B cell (primary cell): ENCODE measurements around the gene MLLT3. TPM values are rescaled to one million over a fixed set of nuclear protein-coding genes. Genes with fewer than 3 reads are reported as not detected.

ENCODE experiments used
- ATAC-seq: fragments of 200-7000 bp; cut with Tn5 transposase; one replicate; pipeline ENCODE4 v1.10.0; 2021; ENCODE audit warnings: low read depth, mild to moderate bottlenecking, moderate number of reproducible peaks, moderate library complexity
- CTCF ChIA-PET: fragments of 350-600 bp; sonication (Branson Sonifier 250); formaldehyde crosslinking; loops from one replicate; lab custom pipeline; 2021; ENCODE audit warnings: antibody characterized with exemption, inconsistent platforms; lab: Charles Lee
- POLR2A ChIA-PET: fragments of 350-600 bp; sonication (Branson Sonifier 250); formaldehyde crosslinking; loops from one replicate; lab custom pipeline; 2021; ENCODE audit warnings: antibody characterized with exemption; lab: Charles Lee
- DNase-seq: peaks from one replicate; pipeline ENCODE4 v3.0.0; 2013
- H2AFZ ChIP-seq: 2 replicates; pipeline ENCODE4 v1.6.1; 2012; ENCODE audit warnings: mild to moderate bottlenecking, low read depth, low read length; ENCODE audit not compliant: insufficient read depth, poor library complexity, severe bottlenecking
- H3K27ac ChIP-seq, 2 donors: 1 replicate in 1 of 2; 2 replicates in 1 of 2; pipeline ENCODE4 v1.5.1; 2012 to 2013; ENCODE audit warnings: low read length in 2 of 2, mild to moderate bottlenecking in 2 of 2, moderate library complexity in 1 of 2
- H3K27me3 ChIP-seq, 4 experiments: fragments of 200-600 bp in 1 of 4; sonication (generic) in 1 of 4; replicated peaks in 1 of 4; 1 replicate in 2 of 4; 2 replicates in 2 of 4; pipeline versions ENCODE4 v1.6.1 to v1.7.0; 2013 to 2016; ENCODE audit warnings: low read length in 3 of 4, mild to moderate bottlenecking in 2 of 4, mixed read lengths in 1 of 4, moderate library complexity in 1 of 4; ENCODE audit not compliant: insufficient read depth in 4 of 4, control insufficient read depth in 3 of 4; ENCODE audit errors: control extremely low read depth in 1 of 4
- H3K36me3 ChIP-seq, 2 experiments: replicated peaks in 1 of 2; 1 replicate in 1 of 2; 2 replicates in 1 of 2; pipeline versions ENCODE4 v1.6.1 to v1.7.1; 2013; ENCODE audit warnings: low read length in 1 of 2; ENCODE audit not compliant: insufficient read depth in 2 of 2, control insufficient read depth in 1 of 2; ENCODE audit errors: control extremely low read depth in 1 of 2, extremely low read depth in 1 of 2
- H3K4me1 ChIP-seq, 2 donors: fragments of 200-600 bp in 1 of 2; sonication (generic) in 1 of 2; 1 replicate in 1 of 2; 2 replicates in 1 of 2; pipeline versions ENCODE4 v1.5.1 to v1.6.1; 2013 to 2017; ENCODE audit warnings: low read length in 2 of 2; ENCODE audit not compliant: control insufficient read depth in 2 of 2, insufficient read depth in 2 of 2
- H3K4me2 ChIP-seq: replicated peaks from 2 replicates; pipeline ENCODE3; 2012; ENCODE audit warnings: mild to moderate bottlenecking, low read depth, low read length; ENCODE audit not compliant: poor library complexity, severe bottlenecking
- H3K4me3 ChIP-seq, 5 experiments: fragments of 200-600 bp in 1 of 5; sonication (generic) in 1 of 5; 1 replicate in 3 of 5; 2 replicates in 2 of 5; pipeline versions ENCODE4 v1.5.1 to v1.7.0; 2011 to 2016; ENCODE audit warnings: low read length in 4 of 5, mild to moderate bottlenecking in 4 of 5, low read depth in 2 of 5, control low read depth in 1 of 5, moderate library complexity in 1 of 5; ENCODE audit not compliant: insufficient read depth in 1 of 5; ENCODE audit errors: control extremely low read depth in 1 of 5, extremely low read depth in 1 of 5
- H3K79me2 ChIP-seq: fragments of 200-600 bp; sonication (generic); one replicate; pipeline ENCODE4 v1.6.0; 2016; ENCODE audit warnings: low read length; ENCODE audit not compliant: control insufficient read depth, insufficient read depth
- H3K9ac ChIP-seq: fragments of 200-600 bp; sonication (generic); 2 replicates; pipeline ENCODE4 v1.6.1; 2017; ENCODE audit warnings: mild to moderate bottlenecking, low read length, moderate library complexity
- H3K9me3 ChIP-seq, 3 donors: one replicate each; pipeline versions ENCODE4 v1.6.1 to v1.7.1; 2013; ENCODE audit warnings: low read length in 2 of 3; ENCODE audit not compliant: control insufficient read depth in 2 of 3, insufficient read depth in 1 of 3; ENCODE audit errors: control extremely low read depth in 1 of 3
- H4K20me1 ChIP-seq: 2 replicates; pipeline ENCODE4 v1.6.0; 2012; ENCODE audit warnings: mild to moderate bottlenecking, low read length; ENCODE audit not compliant: insufficient read depth, control insufficient read depth, poor library complexity, severe bottlenecking
- H3K27ac Mint-ChIP-seq: one replicate; pipeline ENCODE4 v1.8.0; 2021; ENCODE audit warnings: mixed read lengths
- H3K27me3 Mint-ChIP-seq: one replicate; pipeline ENCODE4 v1.8.0; 2021; ENCODE audit warnings: mixed read lengths
- H3K4me1 Mint-ChIP-seq: one replicate; pipeline ENCODE4 v1.8.0; 2021; ENCODE audit warnings: mixed read lengths
- H3K4me3 Mint-ChIP-seq: one replicate; pipeline ENCODE4 v1.8.0; 2021; ENCODE audit warnings: mixed read lengths
- H3K9me3 Mint-ChIP-seq: one replicate; pipeline ENCODE4 v1.8.0; 2022; ENCODE audit warnings: mixed read lengths; ENCODE audit not compliant: insufficient read depth
- CTCF ChIP-seq: fragments of 200-600 bp; IDR thresholded peaks from one replicate; pipeline ENCODE4 v1.8.0; 2022; ENCODE audit warnings: antibody characterized with exemption, mild to moderate bottlenecking
- EZH2 ChIP-seq: IDR thresholded peaks from 2 replicates; pipeline ENCODE4 v1.6.1; 2012; ENCODE audit warnings: borderline replicate concordance, low read depth, mild to moderate bottlenecking, moderate library complexity, low read length; ENCODE audit not compliant: insufficient read depth, poor library complexity, severe bottlenecking
- WGBS: methylation state at CpG from one replicate; pipeline ENCODE4 v1.1.5; 2013; ENCODE audit warnings: missing lambda C conversion rate; ENCODE audit not compliant: insufficient coverage; 5-methylcytosine and 5-hydroxymethylcytosine counted together
- intact Hi-C: fragments of 100-400 bp; cut with micrococcal nuclease; formaldehyde crosslinking; loops from one replicate; pipeline ENCODE4 v1.10.0; 2022
- polyA plus RNA-seq: library from polyadenylated mRNA; depleted of rRNA; stranded (reverse); fragments of >200 nt; gene quantifications from 2 replicates; pipeline ENCODE4 v1.2.3, GENCODE V29; 2012
- total RNA-seq, 2 donors: library from RNA; stranded (reverse); fragments of 120-200 nt in 1 of 2; gene quantifications; 1 replicate in 1 of 2; 2 replicates in 1 of 2; pipeline versions ENCODE4 v1.2.3 to v1.2.4, GENCODE V29; 2013 to 2022

MLLT3 gene
- total and polyA plus RNA-seq, 2 donors (not counting 1 experiment from before 2014, with no cell fraction given) = 3.4 to 3.6 TPM

DNA sequence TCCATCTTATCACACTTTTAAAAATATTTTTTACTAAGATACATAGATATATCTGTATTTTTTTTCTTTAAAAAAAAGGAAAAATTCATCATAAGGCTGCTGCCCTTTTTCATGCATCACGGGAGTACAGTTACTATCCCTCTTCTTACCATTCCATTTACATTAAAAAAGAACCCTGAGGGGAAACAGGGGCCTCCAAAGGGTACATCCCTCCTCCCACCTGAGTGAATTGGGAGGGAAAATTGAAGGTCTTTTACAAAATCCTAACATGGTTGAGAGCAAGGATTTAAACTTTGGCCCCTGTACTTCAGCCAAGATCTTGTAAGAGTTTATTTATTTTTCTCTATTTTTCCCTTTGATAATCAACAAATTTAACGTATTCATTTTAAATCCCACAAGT, 319.2 kb downstream of the MLLT3 start:
- Mint-ChIP-seq H3K27ac (no peak overlapping the region), H3K4me3 (no peak overlapping the region), H3K27me3 (peaks cover 3% of the 10 kb centered on the region), H3K4me1 (peaks cover 2% of the 10 kb centered on the region), H3K9me3 (no peaks in the 10 kb centered on the region)
- H3K27ac ChIP-seq = no peak overlapping the region
- ChIA-PET CTCF (no interaction called here), POLR2A (no interaction called here)
- intact Hi-C loops = no loop called here
- no CpG with 5 or more reads among the region's 2 CpGs for WGBS
- no peak overlapping the region for H2AFZ ChIP-seq
- DNase-seq (no peak), ATAC-seq (no peak)
- H3K4me2 ChIP-seq = no peak overlapping the region
- H3K79me2 ChIP-seq = no peaks in the 10 kb centered on the region
- no peak overlapping the region for H3K4me3 ChIP-seq
- H3K4me1 ChIP-seq = no peaks in the 10 kb centered on the region
- no peaks in the 10 kb centered on the region for H3K9me3 ChIP-seq
- TF ChIP-seq CTCF (no peak), EZH2 (no peak)
- no peaks in the 10 kb centered on the region for H4K20me1 ChIP-seq
- H3K27me3 ChIP-seq = peaks cover 0 to 4% (median 0%) of the 10 kb centered on the region in 4 experiments
- no peaks in the 10 kb centered on the region for H3K36me3 ChIP-seq
- no peak overlapping the region for H3K9ac ChIP-seq

DNA sequence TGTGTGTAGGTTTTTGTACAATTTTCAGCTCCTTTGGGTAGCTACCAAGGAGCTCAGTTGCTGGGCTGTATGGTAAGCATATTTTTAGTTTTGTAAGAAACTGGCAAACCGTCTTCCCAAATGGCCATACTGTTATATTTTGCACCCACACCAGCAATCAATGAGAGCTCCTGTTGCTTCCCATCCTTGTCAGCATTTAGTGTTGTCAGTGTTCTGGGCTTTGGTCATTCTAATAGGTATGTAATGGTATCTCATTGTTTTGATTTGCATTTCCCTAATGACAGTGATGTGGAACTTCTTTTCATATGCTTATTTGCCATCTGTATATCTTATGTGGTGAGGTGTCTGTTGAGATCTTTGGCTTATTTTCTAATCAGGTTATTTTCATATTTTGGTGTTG, 320.1 kb downstream of the MLLT3 start:
- peaks cover 0 to 4% (median 0%) of the 10 kb centered on the region in 4 experiments for H3K27me3 ChIP-seq
- Mint-ChIP-seq H3K4me1 (peaks cover 2% of the 10 kb centered on the region), H3K4me3 (no peak overlapping the region), H3K9me3 (no peaks in the 10 kb centered on the region), H3K27ac (no peak overlapping the region), H3K27me3 (peaks cover 6% of the 10 kb centered on the region)
- POLR2A ChIA-PET = no interaction called here
- no peak overlapping the region for H3K4me2 ChIP-seq
- no peak overlapping the region for H3K4me3 ChIP-seq
- CTCF ChIA-PET = interaction anchor here (1.1 kb wide), 1 partner anchor 8 kb away, joined by 3 read pairs; no protein-coding TSS in a partner anchor
- no peak overlapping the region for H3K9ac ChIP-seq
- intact Hi-C loops = no loop called here
- no peaks in the 10 kb centered on the region for H3K4me1 ChIP-seq
- DNase-seq (no peak), ATAC-seq (no peak)
- H2AFZ ChIP-seq = no peak overlapping the region
- no peaks in the 10 kb centered on the region for H4K20me1 ChIP-seq
- no peaks in the 10 kb centered on the region for H3K9me3 ChIP-seq
- H3K27ac ChIP-seq = no peak overlapping the region
- H3K79me2 ChIP-seq = no peaks in the 10 kb centered on the region
- H3K36me3 ChIP-seq = no peaks in the 10 kb centered on the region
- no CpG with 5 or more reads among the region's 1 CpG for WGBS
- TF ChIP-seq CTCF (no peak), EZH2 (no peak)
